Esophagus (tissue), 2 donors: ENCODE results near the gene VTA1. TPM values are rescaled to one million over a fixed set of nuclear protein-coding genes. Genes with fewer than 3 reads are reported as not detected.

Source experiments
- H3K27ac ChIP-seq, 2 donors: one replicate each; pipeline ENCODE4 v1.5.1; 2013; ENCODE audit warnings: low read depth in 2 of 2, mild to moderate bottlenecking in 2 of 2, inconsistent platforms in 1 of 2, low read length in 1 of 2, moderate library complexity in 1 of 2
- H3K27me3 ChIP-seq, 2 donors: one replicate each; pipeline ENCODE4 v1.6.1; 2013; ENCODE audit warnings: low read length in 2 of 2, control low read depth in 1 of 2, mild to moderate bottlenecking in 1 of 2; ENCODE audit not compliant: insufficient read depth in 2 of 2, control insufficient read depth in 1 of 2
- H3K36me3 ChIP-seq, 2 donors: one replicate each; pipeline ENCODE4 v1.6.1; 2013; ENCODE audit warnings: low read length in 1 of 2; ENCODE audit not compliant: control insufficient read depth in 2 of 2, insufficient read depth in 2 of 2
- H3K4me1 ChIP-seq, 2 donors: one replicate each; pipeline ENCODE4 v1.6.1; 2013; ENCODE audit warnings: low read length in 1 of 2; ENCODE audit not compliant: control insufficient read depth in 2 of 2, insufficient read depth in 2 of 2
- H3K4me3 ChIP-seq, 2 donors: one replicate each; pipeline ENCODE4 v1.5.1; 2013; ENCODE audit warnings: low read length in 2 of 2, mild to moderate bottlenecking in 2 of 2, low read depth in 1 of 2, moderate library complexity in 1 of 2
- H3K9me3 ChIP-seq, 2 donors: one replicate each; pipeline ENCODE4 v1.6.1; 2013; ENCODE audit warnings: mild to moderate bottlenecking in 2 of 2, low read depth in 1 of 2, low read length in 1 of 2, moderate library complexity in 1 of 2; ENCODE audit not compliant: control insufficient read depth in 2 of 2, insufficient read depth in 1 of 2
- WGBS, 2 donors: extraction: QIAGEN DNeasy Blood & Tissue Kit; methylation state at CpG; one replicate each; pipeline ENCODE4 v1.1.7; 2013; 5-methylcytosine and 5-hydroxymethylcytosine counted together
- polyA plus RNA-seq, 2 donors: library from polyadenylated mRNA; stranded (reverse); fragments of 200-250 nt; gene quantifications; one replicate each; pipeline ENCODE4 v1.2.3, GENCODE V29; 2013
- donor health status: healthy with polysubstance abuse.
- donor health status: Bipolar disorder and iron deficiency.

Gene VTA1
- polyA plus RNA-seq, 2 donors, result 21.4 to 36.8 TPM

- Histone ChIP-seq H3K4me3 (no peak overlapping the region), H3K9me3 (no peaks in the 10 kb centered on the region), H3K27ac (no peak overlapping the region), H3K27me3 (no peaks in the 10 kb centered on the region), H3K36me3 (no peaks in the 10 kb centered on the region), H3K4me1 (no peaks in the 10 kb centered on the region)
- WGBS, 2 donors, result 83 to 88% methylated on average over 6 of the region's 6 CpGs
These were observed 99.9 kb downstream of the VTA1 start for GRCh38 chr6:142246960-142247359.

DNA sequence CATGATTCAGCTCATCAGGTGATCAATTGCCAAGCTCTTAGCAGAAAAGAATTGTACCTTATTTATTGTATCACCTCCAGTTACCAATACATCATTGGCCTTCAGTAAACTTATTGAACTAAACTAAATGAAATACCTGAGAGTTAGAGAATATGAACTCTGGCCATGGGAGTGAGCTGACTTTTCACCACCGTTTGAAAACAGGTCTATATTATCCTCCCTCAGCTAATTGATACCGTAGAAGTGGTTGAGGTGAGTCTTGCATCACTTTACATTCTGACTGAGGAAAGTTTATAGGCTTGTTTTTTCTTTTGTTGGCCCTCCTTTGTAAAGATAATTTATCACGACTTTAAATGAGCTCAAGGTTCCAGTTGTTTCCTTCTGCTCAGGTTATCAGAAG is 102.2 kb downstream of the VTA1 start:
- WGBS, 2 donors, result 72 to 73% methylated on average over 3 of the region's 3 CpGs
- Histone ChIP-seq H3K27ac (no peak overlapping the region), H3K9me3 (no peaks in the 10 kb centered on the region)

GRCh38 chr6:142251930-142252445 is 104.9 kb downstream of the VTA1 start:
- no peaks in the 10 kb centered on the region for H3K4me1 ChIP-seq
- WGBS, 2 donors, result 36 to 38% methylated on average over 1 of the region's 1 CpG
- H3K9me3 ChIP-seq, result no peaks in the 10 kb centered on the region

More for the DNA sequence above, 102.2 kb downstream of the VTA1 start:
- Histone ChIP-seq H3K4me3 (no peak overlapping the region), H3K36me3 (no peaks in the 10 kb centered on the region), H3K4me1 (no peaks in the 10 kb centered on the region), H3K27me3 (no peaks in the 10 kb centered on the region)

GRCh38 chr6:142254513-142254912 is 107.5 kb downstream of the VTA1 start:
- H3K9me3 ChIP-seq, result no peaks in the 10 kb centered on the region
- no peak overlapping the region for H3K4me3 ChIP-seq
- H3K4me1 ChIP-seq, result no peaks in the 10 kb centered on the region
- H3K36me3 ChIP-seq, result no peaks in the 10 kb centered on the region
- 79 to 85% methylated on average over 6 of the region's 6 CpGs for WGBS, 2 donors
- no peak overlapping the region for H3K27ac ChIP-seq
- no peaks in the 10 kb centered on the region for H3K27me3 ChIP-seq

More at GRCh38 chr6:142251930-142252445, 104.9 kb downstream of the VTA1 start:
- no peaks in the 10 kb centered on the region for H3K27me3 ChIP-seq
- H3K4me3 ChIP-seq, result no peak overlapping the region
- H3K36me3 ChIP-seq, result no peaks in the 10 kb centered on the region
- no peak overlapping the region for H3K27ac ChIP-seq

- H3K27ac ChIP-seq, result no peak overlapping the region
- no peaks in the 10 kb centered on the region for H3K4me1 ChIP-seq
- H3K27me3 ChIP-seq, result no peaks in the 10 kb centered on the region
- H3K4me3 ChIP-seq, result no peak overlapping the region
- no peaks in the 10 kb centered on the region for H3K36me3 ChIP-seq
- 42 to 60% methylated on average over 2 of the region's 2 CpGs for WGBS, 2 donors
- H3K9me3 ChIP-seq, result no peaks in the 10 kb centered on the region
These were observed 108.7 kb downstream of the VTA1 start for GRCh38 chr6:142255785-142256184.

- Histone ChIP-seq H3K27ac (no peak overlapping the region), H3K36me3 (no peaks in the 10 kb centered on the region), H3K27me3 (no peaks in the 10 kb centered on the region), H3K4me3 (no peak overlapping the region), H3K9me3 (no peaks in the 10 kb centered on the region), H3K4me1 (no peaks in the 10 kb centered on the region)
- 93 to 96% methylated on average over 6 of the region's 6 CpGs for WGBS, 2 donors
These were observed 111.2 kb downstream of the VTA1 start for GRCh38 chr6:142258305-142258704.

GRCh38 chr6:142258757-142259156 is 111.7 kb downstream of the VTA1 start:
- H3K4me3 ChIP-seq, result no peak overlapping the region
- no peaks in the 10 kb centered on the region for H3K4me1 ChIP-seq
- 90 to 96% methylated on average over 8 of the region's 8 CpGs for WGBS, 2 donors
- no peak overlapping the region for H3K27ac ChIP-seq
- H3K9me3 ChIP-seq, result no peaks in the 10 kb centered on the region
- no peaks in the 10 kb centered on the region for H3K27me3 ChIP-seq
- no peaks in the 10 kb centered on the region for H3K36me3 ChIP-seq

- Histone ChIP-seq H3K36me3 (no peaks in the 10 kb centered on the region), H3K27me3 (no peaks in the 10 kb centered on the region), H3K4me3 (no peak overlapping the region), H3K4me1 (no peaks in the 10 kb centered on the region), H3K9me3 (no peaks in the 10 kb centered on the region), H3K27ac (no peak overlapping the region)
- 84% methylated on average over 3 of the region's 3 CpGs for WGBS, 2 donors
These were observed 113.7 kb downstream of the VTA1 start for GRCh38 chr6:142260748-142261147.

DNA sequence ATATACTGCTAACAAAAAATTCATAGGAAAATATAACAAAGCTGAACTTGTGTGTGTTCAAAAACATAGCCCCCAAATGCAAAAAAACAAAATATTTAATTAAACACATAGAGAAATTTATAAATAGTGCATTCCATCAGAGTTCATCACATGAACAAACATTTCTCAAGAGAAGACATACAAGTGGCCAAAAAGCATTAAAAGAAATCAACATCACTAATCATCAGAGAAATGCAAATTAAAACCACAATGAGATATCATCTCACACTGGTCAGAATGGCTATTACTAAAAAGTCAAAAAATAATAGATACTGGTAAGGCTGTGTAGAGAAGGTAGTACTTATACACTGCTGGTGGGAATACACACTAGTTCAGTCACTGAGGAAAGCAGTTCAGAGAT is 115.2 kb downstream of the VTA1 start:
- no peaks in the 10 kb centered on the region for H3K36me3 ChIP-seq
- H3K4me1 ChIP-seq, result no peaks in the 10 kb centered on the region
- H3K27me3 ChIP-seq, result no peaks in the 10 kb centered on the region
- H3K9me3 ChIP-seq, result no peaks in the 10 kb centered on the region
- H3K27ac ChIP-seq, result no peak overlapping the region
- no peak overlapping the region for H3K4me3 ChIP-seq

- Histone ChIP-seq H3K4me3 (no peak overlapping the region), H3K27me3 (no peaks in the 10 kb centered on the region)
- WGBS, 2 donors, result 69 to 99% methylated on average over 1 of the region's 1 CpG
These were observed 118.4 kb downstream of the VTA1 start for GRCh38 chr6:142265476-142265875.

More at GRCh38 chr6:142265476-142265875, 118.4 kb downstream of the VTA1 start:
- Histone ChIP-seq H3K4me1 (no peaks in the 10 kb centered on the region), H3K9me3 (no peaks in the 10 kb centered on the region), H3K27ac (no peak overlapping the region), H3K36me3 (no peaks in the 10 kb centered on the region)
